ENCODE results near the gene TJP2.

The TJP2 gene

GRCh38 chr9:69173891-69174615, at the start of gene TJP2:
TJP2 (plus strand) TSS chr9:69174277; CDS start chr9:69174373, 96 bp downstream.
- Histone ChIP-seq H3K27me3 (ENCODE audit: insufficient read depth, low read length) (no peaks in the 10 kb centered on the region), H3K4me3 (ENCODE audit: low read depth, low read length, poor library complexity, severe bottlenecking) (peak within 1 kb of the TSS; percentile 87), H3K79me2 (ENCODE audit: insufficient read depth, low read length) (no peaks in the 10 kb centered on the region), H3F3A (ENCODE audit: insufficient read depth, low read length) (no peaks in the 10 kb centered on the region), H3K4me1 (ENCODE audit: insufficient read depth, low read length, severe bottlenecking) (peaks cover 35% of the 10 kb centered on the region), H3K9me3 (ENCODE audit: low read length) (no peaks in the 10 kb centered on the region), H4K20me1 (ENCODE audit: insufficient read depth, low read length) (no peaks in the 10 kb centered on the region), H3K4me2 (ENCODE audit: low read length) (peak within 1 kb of the TSS; percentile 94), H3K36me3 (ENCODE audit: insufficient read depth, low read length) (no peaks in the 10 kb centered on the region), H3K9ac (ENCODE audit: low read length) (peak within 1 kb of the TSS; percentile 78), H2AFZ (ENCODE audit: low read length) (no peak within 1 kb of the TSS), H3K9me2 (ENCODE audit: low read depth, low read length) (no peaks in the 10 kb centered on the region), H3K27ac (ENCODE audit: low read depth, low read length, poor library complexity, severe bottlenecking) (no peak within 1 kb of the TSS)
- TF ChIP-seq EZH2 (IDR thresholded peaks at IDR 0.05; ENCODE audit: borderline replicate concordance, low read length) (no peak), CTCF (IDR thresholded peaks at IDR 0.05; ENCODE audit: low read length) (no peak)

- no peaks in the 10 kb centered on the region for H3K4me1 ChIP-seq (ENCODE audit: insufficient read depth, low read length, severe bottlenecking)
- H3K9me2 ChIP-seq (ENCODE audit: low read depth, low read length) = no peaks in the 10 kb centered on the region
- H3K27ac ChIP-seq (ENCODE audit: low read depth, low read length, poor library complexity, severe bottlenecking) = no peak overlapping the region
- no peak overlapping the region for H2AFZ ChIP-seq (ENCODE audit: low read length)
- TF ChIP-seq EZH2 (IDR thresholded peaks at IDR 0.05; ENCODE audit: borderline replicate concordance, low read length) (no peak), CTCF (IDR thresholded peaks at IDR 0.05; ENCODE audit: low read length) (no peak)
- no peak overlapping the region for H3K4me3 ChIP-seq (ENCODE audit: low read depth, low read length, poor library complexity, severe bottlenecking)
- no peaks in the 10 kb centered on the region for H3K79me2 ChIP-seq (ENCODE audit: insufficient read depth, low read length)
- H3K4me2 ChIP-seq (ENCODE audit: low read length) = no peak overlapping the region
- no peaks in the 10 kb centered on the region for H3K9me3 ChIP-seq (ENCODE audit: low read length)
- no peaks in the 10 kb centered on the region for H3F3A ChIP-seq (ENCODE audit: insufficient read depth, low read length)
- no peaks in the 10 kb centered on the region for H3K27me3 ChIP-seq (ENCODE audit: insufficient read depth, low read length)
- H3K9ac ChIP-seq (ENCODE audit: low read length) = no peak overlapping the region
- H4K20me1 ChIP-seq (ENCODE audit: insufficient read depth, low read length) = no peaks in the 10 kb centered on the region
- H3K36me3 ChIP-seq (ENCODE audit: insufficient read depth, low read length) = peaks cover 3% of the 10 kb centered on the region; the same call in 1 of the 2 replicates
Measured at GRCh38 chr9:69130456-69131441, 43.3 kb upstream of the TJP2 start.

DNA sequence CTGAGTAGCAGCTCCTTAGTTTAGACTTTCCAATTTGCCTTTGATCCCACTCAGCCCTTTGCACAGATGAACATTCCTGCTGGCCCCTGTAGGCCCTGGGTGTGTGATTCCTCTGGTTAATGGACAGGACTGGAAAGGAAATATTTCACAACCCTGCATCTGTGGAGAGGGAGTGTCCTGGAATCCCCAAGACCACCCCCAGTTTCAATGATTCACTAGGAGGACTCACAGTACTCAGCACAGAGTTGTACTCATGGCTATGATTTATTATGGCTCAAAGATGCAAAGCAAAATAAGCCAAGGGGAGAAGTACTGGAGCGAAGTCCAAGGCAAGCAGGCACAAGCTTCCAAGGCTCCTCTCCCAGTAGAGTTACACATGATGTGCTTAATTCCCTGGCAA, 42.4 kb upstream of the TJP2 start:
- no peaks in the 10 kb centered on the region for H3F3A ChIP-seq (ENCODE audit: insufficient read depth, low read length)
- no peak overlapping the region for H3K27ac ChIP-seq (ENCODE audit: low read depth, low read length, poor library complexity, severe bottlenecking)
- no peaks in the 10 kb centered on the region for H4K20me1 ChIP-seq (ENCODE audit: insufficient read depth, low read length)
- TF ChIP-seq EZH2 (IDR thresholded peaks at IDR 0.05; ENCODE audit: borderline replicate concordance, low read length) = no peak
- no peak for TF ChIP-seq CTCF (IDR thresholded peaks at IDR 0.05; ENCODE audit: low read length)
- H3K9ac ChIP-seq (ENCODE audit: low read length) = no peak overlapping the region
- peaks cover 3% of the 10 kb centered on the region; the same call in 1 of the 2 replicates for H3K36me3 ChIP-seq (ENCODE audit: insufficient read depth, low read length)
- no peak overlapping the region for H3K4me3 ChIP-seq (ENCODE audit: low read depth, low read length, poor library complexity, severe bottlenecking)
- H3K4me1 ChIP-seq (ENCODE audit: insufficient read depth, low read length, severe bottlenecking) = no peaks in the 10 kb centered on the region
- no peak overlapping the region for H2AFZ ChIP-seq (ENCODE audit: low read length)
- H3K9me3 ChIP-seq (ENCODE audit: low read length) = no peaks in the 10 kb centered on the region
- H3K27me3 ChIP-seq (ENCODE audit: insufficient read depth, low read length) = no peaks in the 10 kb centered on the region
- H3K4me2 ChIP-seq (ENCODE audit: low read length) = no peak overlapping the region
- H3K79me2 ChIP-seq (ENCODE audit: insufficient read depth, low read length) = no peaks in the 10 kb centered on the region
- H3K9me2 ChIP-seq (ENCODE audit: low read depth, low read length) = no peaks in the 10 kb centered on the region
